ENCODE results near the gene WNT9B.
A peak's percentile ranks its signal among the peaks of the same experiment; 100 is the strongest.
"Not testable (repeated sequence)": the region's sequence is repeated elsewhere in the genome, so short reads cannot be mapped to it uniquely, and the experiment has no call there.

WNT9B gene

DNA sequence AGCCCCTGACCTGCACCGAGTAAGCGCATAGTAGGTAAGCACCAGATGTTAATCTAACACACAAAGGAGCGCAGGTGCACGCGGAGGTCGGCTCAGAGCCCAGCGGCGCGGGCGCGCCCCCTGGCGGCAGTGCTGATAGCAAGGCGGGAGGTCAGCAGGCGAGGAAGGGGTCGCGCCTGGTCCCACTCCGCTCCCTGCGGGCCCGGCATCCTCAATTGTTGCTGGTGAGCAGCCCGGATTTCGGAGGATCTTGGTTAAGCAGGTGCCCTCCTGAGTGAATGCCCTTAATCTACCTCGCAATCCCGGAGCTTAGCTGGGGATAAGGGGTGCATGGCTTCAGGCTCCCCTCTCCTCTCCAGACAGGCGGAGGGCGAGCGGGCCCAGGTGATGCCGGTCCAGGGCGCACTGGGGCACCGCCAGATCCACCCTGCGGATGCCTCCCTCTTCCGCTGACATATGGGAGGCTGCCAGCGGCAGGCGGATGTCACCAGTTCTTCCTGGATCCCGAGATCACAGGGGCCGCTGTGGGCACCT, 28.9 kb upstream of the WNT9B start:
- peak; percentile 51 for DNase-seq

- no peak for DNase-seq
Observed at GRCh38 chr17:46823657-46824056, 27.7 kb upstream of the WNT9B start.

GRCh38 chr17:46826116-46826515, 25.3 kb upstream of the WNT9B start:
- DNase-seq = no peak

- DNase-seq = no peak
Observed at GRCh38 chr17:46827274-46827673, 24.1 kb upstream of the WNT9B start.

DNA sequence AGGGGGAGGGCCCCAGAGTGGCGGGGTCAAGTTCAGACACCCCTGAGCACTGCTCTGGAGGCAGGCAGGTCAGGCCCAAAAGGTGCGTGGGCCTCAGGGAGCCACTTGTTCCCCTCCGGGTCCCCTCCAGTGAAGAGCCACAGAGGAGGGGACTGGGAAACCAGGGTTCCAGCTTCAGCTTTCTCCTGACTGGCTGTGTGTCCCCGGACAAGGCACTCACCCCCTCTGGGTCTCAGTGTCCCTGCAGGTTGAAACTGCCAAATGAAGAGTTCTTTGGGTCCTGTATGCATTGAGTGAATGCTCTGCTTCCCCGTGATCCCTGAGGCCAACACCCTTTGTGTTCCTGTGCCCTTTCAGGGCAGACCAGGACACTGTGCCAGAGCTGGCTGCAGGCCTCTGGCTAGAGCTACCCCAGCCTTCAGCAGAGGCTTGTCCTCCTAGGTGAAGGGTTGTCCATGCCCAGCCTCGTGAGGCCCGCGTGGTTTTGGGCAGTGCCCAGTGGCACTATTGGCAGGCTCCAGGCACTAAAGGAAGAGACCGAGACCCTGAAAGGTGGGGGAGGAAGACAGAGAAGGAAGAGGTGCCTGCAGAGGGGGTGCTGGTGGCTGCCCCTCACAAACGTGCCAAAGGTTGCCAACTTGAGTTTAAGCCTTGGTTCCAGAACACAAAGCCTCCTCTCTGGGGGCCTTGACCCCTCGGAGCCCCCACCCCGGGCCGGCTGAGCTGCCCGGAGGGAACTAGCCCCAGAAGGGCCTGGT, 19.6 kb upstream of the WNT9B start:
- no peak for DNase-seq

DNA sequence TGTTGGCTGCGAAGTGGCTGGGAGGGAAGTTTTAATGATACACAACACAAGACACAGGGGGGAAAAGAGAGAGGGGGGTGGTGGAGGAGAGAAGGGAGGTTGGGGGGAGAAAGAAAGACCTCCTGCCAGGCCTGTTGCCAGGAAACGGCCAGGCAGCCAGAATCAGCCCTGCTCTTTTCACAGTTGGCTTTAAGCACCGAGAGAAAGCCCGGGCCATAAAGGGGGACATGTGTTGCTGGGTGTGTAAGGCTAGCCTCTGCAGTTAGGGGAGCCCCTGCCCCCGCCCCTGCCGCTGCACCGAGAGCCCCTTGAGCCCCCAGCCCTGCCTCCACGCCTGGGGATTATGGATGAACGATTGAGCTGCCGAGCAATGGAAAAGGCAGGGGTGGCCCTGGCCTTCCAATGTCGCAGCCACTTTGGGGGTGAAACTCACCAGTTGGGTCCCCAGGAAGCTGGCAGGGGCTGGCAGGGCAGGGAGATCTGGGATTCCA, 19.0 kb upstream of the WNT9B start:
- no peak for DNase-seq

GRCh38 chr17:46832945-46833839, 18.2 kb upstream of the WNT9B start:
- DNase-seq = no peak

DNA sequence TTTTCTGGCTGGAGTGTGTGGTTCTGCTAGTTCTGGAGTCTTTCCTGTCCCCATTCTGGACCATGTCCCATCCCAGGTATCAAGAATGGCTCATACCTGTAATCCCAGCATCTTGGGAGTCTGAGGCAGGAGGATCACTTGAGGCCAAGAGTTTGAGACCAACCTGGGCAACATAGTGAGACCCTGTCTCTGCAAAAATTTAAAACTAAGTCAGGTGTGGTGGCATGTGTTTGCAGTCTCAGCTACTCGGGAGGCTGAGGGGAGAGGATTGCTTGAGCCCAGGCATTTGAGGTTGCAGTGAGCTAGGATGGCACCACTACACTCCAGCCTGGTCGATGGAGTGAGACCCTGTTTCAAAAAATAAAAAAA, 17.6 kb upstream of the WNT9B start:
- DNase-seq = no peak

DNA sequence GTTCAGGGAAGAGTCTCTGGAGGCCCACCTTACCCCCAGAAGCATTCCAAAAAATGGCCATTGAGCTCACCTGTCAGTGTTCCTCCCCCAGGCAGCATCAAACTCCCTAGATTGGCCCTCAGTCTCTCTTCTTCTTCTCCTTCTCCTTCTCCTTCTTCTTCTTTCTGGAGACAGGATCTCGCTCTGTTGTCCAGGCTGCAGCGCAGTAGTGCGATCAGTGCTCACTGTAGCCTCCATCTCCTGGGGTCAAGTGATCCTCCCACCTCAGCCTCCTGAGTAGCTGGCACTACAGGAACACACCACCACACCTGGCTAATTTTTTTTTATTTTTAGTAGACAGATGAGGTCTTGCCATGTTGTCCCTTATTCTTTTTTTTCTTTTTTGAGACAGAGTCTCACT, 16.5 kb upstream of the WNT9B start:
- DNase-seq = no peak

DNA sequence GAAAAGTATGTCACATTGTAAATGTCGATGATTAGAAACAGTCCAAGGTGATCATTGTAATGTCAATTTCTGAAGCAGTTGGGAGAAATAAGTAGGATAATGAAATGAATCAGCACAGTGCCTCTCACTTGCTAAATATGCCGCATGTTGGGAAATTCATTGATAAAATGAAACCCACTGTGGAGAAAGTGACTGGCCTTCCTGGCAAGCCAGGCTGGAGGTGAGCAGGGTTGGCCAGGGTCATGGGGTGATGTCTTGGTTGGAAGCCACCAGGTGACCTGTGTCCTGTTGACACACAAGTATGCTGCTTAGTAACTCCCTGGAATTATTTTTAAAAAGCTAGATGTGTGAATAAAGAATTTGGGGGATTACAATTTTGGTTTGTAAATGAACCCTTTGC, 14.9 kb upstream of the WNT9B start:
- DNase-seq = no peak

DNA sequence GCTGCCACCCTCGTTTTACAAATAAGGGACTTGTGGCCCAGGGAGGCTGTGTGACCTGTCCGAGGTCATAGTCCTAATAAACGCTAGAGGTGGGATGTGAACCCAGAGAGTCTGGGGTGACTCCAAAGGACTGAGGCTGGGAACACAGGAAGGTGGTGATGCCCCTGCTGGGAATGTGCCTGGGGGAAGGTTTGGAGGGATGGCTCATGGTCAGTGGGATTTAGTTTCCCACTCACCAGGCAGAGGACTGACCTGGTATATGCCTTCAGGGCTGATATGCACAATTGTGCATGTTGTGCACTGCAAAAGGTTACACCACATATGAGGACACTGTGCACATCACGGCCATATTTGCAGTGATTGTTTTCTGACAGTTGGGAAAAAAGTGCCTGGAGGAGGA, 13.9 kb upstream of the WNT9B start:
- no peak for DNase-seq

GRCh38 chr17:46839211-46839610, 12.2 kb upstream of the WNT9B start:
- no peak for DNase-seq

GRCh38 chr17:46840596-46840995, 10.8 kb upstream of the WNT9B start:
- DNase-seq = not testable (repeated sequence)

DNA sequence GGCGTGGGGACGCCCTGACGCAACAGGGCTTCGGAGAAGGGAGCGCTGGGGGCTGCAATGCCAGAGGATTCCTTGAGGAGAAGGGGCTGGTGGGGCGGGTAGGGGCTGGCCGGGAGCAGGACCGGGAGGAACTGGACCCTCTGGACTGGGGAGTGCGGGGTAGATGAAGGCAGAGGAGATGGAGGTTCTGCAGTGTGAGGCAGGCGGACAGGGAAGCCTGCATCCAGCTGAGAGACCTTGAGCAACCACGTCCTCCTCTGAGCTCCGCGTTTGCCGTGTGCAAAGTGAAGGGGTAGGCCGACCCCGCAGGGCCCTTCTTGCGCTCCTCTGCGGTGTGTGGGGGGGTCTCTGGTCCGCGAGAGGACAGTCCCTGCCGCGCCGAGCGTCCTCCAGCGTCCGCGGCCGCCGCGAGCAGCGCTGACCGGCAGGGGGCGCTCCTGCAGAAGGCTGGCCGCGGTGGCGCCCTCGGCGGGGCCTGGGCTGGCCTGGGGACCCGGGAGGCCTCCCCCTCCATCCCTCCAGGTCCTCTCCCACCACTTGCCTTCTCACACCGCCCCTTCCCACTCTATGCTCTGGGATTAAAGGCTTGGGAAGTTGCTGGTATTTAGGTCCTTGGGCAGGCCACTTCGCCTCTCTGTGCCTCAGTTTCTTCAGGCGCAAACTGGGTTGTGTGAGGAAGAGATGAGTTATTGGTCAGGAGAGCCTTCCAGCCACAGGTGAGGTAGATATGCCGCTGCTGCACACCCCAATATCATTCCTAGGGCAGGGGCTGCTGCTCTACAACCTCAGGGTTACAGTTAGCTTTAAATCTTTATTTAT, 9.6 kb upstream of the WNT9B start:
- DNase-seq = peak; percentile 61

DNA sequence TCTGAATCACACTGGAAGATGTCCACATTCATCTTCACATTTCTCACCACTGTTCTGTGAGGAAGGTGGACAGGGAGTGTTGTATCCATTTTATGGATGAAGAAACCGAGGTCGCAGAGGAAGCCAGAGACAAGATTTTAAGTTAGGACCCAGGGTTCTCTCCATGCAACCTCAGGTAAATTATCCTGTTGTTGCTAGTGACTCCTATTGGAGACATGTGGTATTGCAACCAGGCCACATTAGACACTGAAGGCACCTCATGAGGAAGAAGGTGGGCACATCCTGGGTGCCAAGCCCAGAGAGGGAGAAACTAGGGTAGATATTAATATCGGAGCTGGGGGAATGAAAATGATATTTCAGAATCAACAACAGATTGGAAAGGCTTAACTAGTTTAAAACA, 8.5 kb upstream of the WNT9B start:
- DNase-seq = no peak

GRCh38 chr17:46847204-46848191, 3.9 kb upstream of the WNT9B start:
- DNase-seq = no peak

DNA sequence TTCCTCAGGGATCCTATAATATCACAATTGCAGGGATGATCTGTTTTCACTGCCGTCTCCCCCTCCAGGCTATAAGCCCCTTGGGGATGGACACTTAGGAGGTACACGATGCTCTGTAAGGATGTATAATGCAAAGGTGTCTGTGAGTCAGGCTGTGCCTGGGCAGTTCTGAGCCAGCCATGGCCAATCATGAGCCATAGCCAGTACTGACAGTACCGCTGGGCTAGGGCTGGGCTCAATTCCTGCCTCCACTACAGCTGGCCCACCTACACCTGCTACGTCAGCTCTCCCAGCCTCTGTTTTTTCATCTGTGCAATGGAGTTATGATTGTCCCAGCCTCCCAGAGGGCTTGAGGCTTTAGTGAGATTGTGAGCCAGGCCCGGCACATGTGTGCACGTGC, 2.8 kb upstream of the WNT9B start:
- no peak for DNase-seq

GRCh38 chr17:46850688-46851028, 725 bp upstream of the WNT9B start:
- DNase-seq = no peak

- no peak for DNase-seq
Observed at GRCh38 chr17:46853896-46854444, 2.6 kb downstream of the WNT9B start.

- no peak for DNase-seq
Observed at GRCh38 chr17:46854515-46854914, 3.1 kb downstream of the WNT9B start.

DNA sequence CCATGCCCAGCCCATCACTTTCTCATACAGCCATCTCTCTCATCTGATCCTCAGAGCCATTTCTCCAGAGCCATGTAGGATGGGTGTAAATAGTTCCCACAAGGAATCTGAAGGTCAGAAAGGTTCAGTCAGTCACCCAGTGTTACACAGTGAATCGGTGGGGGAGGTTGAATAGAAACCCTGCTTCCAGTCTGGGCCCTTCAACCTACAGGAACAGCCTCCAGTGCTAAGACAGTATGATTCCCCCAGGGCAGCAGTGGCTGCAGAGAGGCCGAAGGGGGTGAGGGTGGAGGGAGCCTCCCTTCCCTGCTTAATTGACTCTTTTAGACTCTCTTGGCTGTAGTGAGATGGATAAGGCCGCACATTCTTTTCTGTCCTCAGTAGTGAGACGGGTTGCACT, 3.6 kb downstream of the WNT9B start:
- DNase-seq = no peak

DNA sequence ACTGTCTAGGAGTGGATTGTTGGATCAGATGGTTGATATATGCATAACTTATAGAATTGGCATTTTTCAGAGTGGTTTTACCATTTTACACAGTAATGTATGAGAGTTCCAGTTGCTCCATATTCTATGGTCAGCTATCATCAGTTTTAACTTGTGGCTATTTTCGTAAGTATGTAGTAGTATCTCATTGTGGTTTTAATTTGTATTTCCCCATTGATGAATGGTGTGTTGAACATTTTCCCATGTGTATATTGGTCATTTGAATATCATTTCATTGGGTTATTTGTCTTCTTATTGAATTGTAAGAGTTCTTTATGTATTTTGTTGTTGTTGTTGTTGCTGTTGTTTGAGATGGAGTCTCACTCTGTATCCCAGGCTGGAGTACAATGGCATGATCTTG, 6.2 kb downstream of the WNT9B start:
- DNase-seq = no peak

Measured in activated CD4-positive, CD25-positive, alpha-beta regulatory T cell treated with anti-CD3 and anti-CD28 coated beads, Interleukin-2, amount 50 U/mL, for 72 hours (primary cell).